C4-2B (cell line): ENCODE measurements around the gene CHRM2.

Source experiments
- ZFX ChIP-seq: fragments of 450-650 bp; IDR thresholded peaks from 2 replicates; pipeline ENCODE4 v1.6.1; 2017
- TF ChIP-seq, protein P1 (sequence below): fragments of 450-650 bp; conservative IDR thresholded peaks from 2 replicates; pipeline ENCODE4 v1.5.1; 2017; ENCODE audit warnings: mild to moderate bottlenecking

DNA sequence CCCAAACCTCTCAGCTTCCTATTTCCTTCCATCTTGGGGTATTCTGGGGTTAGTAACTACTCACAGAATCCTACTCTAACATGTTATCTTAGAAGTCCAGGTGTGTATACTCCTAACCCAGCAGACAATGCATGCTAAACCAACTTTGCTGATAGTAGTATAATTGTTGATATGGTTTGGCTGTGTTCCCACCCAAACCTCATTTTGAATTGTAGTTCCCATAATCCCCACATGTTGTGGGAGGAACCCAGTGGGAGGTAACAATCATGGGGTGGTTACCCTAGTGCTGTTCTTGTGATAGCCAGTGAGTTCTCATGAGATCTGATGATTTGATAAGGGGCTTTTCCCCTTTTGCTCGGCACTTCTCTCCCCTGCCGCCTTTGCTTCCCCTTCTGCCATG lies 135.1 kb downstream of the CHRM2 start:
- TF ChIP-seq, protein P1, sequence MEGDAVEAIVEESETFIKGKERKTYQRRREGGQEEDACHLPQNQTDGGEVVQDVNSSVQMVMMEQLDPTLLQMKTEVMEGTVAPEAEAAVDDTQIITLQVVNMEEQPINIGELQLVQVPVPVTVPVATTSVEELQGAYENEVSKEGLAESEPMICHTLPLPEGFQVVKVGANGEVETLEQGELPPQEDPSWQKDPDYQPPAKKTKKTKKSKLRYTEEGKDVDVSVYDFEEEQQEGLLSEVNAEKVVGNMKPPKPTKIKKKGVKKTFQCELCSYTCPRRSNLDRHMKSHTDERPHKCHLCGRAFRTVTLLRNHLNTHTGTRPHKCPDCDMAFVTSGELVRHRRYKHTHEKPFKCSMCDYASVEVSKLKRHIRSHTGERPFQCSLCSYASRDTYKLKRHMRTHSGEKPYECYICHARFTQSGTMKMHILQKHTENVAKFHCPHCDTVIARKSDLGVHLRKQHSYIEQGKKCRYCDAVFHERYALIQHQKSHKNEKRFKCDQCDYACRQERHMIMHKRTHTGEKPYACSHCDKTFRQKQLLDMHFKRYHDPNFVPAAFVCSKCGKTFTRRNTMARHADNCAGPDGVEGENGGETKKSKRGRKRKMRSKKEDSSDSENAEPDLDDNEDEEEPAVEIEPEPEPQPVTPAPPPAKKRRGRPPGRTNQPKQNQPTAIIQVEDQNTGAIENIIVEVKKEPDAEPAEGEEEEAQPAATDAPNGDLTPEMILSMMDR, result no peak
- no peak for TF ChIP-seq ZFX
